ENCODE results near the gene TRIOBP.
A peak's percentile ranks its signal among the peaks of the same experiment; 100 is the strongest.

Gene TRIOBP

DNA sequence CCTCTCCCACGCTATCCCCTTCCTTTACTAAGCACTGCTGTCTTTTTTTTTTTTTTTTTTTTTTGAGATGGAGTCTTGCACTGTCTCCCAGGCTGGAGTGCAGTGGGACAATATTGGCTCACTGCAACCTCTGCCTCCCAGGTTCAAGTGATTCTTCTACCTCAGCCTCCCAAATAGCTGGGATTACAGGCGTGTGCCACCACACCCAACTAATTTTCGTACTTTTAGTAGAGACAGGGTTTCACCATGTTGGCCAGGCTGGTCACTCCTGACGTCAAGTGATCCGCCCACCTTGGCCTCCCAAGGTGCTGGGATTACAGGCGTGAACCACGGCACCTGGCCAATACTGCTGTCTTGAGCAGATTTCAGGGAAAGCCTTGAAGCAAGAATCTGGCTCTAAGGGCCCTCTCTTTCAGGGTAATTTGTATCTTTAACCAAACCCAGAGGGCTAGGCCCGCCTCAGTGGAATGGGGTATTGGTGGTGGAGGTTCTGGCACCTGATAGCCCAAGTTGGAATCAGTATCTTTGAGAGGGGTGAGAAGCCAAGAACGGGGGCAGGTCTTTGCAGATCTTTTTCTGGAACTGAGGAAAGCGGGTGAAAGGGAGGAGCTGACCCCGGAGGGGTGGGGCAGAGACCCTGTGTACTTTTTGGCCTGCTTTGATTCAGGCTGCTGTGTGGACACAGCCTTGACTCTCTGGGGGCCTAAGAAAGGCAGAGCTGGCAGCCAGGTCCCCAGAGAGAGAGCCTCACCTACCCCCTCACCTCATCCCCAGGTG lies 37.0 kb downstream of the TRIOBP start:
- DNase-seq: no peak

DNA sequence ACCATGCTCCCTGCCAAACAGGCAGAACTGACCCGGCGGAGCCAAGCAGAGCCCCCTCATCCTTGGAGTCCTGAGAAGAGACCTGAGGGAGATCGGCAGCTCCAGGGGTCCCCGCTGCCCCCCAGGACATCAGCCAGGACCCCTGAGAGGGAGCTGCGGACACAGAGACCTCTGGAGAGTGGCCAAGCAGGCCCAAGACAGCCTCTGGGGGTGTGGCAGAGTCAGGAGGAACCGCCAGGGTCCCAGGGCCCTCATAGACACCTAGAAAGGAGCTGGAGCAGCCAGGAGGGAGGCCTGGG lies 37.5 kb downstream of the TRIOBP start:
- DNase-seq: no peak

DNA sequence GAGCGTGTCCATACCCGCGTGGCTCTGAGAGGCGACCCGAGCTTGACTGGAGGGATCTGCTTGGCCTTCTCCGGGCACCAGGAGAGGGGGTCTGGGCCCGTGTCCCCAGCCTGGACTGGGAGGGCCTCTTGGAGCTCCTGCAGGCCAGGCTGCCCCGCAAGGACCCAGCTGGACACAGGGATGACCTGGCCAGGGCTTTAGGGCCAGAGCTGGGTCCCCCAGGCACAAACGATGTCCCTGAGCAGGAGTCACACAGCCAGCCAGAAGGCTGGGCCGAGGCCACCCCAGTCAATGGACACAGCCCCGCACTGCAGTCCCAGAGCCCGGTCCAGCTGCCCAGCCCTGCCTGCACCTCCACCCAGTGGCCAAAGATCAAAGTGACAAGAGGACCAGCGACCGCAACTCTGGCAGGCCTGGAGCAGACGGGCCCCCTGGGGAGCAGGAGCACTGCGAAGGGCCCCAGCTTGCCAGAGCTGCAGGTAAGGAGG lies 38.2 kb downstream of the TRIOBP start:
- DNase-seq: no peak

DNA sequence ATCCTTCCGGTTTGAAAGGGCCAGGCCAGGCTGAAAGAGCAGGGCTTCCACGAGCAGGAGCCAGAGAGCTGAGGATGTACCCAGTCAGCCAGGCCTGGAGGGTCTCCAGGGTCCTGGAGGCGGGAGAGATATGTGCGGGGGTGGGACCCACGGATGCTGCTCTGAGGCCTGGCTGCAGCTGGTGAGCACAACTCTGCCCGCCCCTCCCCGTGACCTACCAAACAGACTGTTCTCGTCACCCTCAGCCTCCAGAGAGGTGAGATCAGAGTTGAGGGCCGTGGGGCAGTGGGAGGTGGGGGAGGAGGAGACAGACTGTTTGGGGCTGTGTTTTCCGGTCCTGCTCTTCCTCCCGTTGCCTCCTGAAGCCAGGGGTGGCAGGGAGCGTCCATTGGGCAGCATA lies 42.2 kb downstream of the TRIOBP start:
- DNase-seq: no peak

DNA sequence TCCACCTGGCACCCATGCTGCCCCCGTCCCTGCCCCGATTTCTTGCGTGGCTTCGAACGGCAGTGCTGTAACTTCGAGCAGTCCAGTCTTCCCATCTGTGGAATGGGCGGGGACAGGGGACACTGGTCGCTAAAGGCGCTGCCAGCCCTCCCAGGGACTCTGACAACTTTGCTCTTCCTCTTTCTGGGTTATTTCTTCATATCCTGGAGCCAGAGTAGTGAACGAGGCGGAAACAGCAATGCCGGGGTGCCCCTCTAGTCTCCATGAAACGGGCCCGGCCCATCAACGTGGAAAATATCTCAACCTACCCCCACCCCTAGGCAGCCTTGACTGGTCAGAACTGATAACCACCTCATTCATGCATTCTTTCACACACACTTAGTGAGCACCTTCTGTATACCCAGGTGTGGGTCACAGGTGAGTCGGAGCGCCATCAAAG lies 42.8 kb downstream of the TRIOBP start:
- no peak for DNase-seq

DNA sequence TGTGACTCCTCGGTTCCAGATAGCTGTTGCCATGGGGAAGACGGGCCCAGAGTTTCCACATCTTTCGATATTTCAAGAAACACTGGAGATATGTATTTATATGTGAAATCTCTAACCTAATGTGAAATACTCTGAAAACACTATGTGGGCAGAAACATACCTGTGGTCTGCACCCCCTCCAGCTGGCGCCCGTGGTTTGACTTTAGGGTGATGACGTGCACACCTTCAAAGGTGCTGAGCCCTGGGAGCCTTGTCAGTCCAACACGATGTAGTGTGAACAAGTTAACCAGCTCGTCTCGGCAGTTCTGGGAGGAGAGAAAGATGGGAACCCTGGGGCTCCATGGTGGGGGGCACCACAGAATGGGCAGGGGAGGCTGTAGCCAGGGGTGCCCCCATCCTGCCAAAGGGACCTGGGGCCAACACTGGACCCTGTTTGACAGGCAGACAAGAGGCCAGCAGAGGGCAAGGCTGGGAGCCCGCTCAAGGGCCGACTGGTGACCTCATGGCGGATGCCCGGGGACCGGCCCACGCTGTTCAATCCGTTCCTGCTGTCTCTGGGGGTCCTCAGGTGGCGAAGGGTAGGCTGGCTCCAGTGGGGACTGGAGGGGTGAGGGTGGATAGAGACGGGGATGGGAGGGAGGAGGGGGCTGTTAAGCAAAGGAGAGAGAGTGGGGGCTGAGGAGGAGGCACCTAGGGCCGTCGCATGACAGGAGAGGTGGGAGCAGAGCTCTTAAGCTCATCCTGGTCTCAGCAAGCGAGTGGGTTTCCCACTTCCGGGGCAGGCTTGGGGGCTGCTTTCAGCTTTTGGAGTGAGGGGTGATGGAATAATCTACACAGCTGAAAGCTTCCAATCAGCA lies 43.8 kb downstream of the TRIOBP start:
- DNase-seq: no peak

DNA sequence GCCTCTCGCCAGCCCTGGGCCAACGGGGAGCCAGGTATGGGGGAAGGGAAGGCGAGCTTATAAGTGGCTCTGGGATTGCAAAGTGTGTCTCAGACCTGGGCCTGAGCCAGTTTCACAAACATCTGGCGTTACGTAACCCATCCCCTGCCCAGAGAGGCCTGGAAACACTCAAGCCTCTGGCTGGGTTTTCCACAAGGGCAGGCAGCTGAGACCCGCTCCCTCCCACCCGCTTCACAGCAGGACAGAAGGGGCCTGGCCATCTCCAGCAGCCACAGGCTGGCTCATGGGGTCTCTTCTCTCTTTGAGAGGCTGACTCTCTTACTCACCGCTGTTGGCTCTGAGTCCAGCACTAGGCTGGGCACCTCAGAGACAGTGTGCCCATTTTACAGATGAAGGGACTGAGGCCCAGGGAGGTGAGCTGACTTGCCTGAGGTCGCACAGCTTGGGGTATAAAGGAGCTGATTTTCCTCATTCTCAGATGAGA lies 44.5 kb downstream of the TRIOBP start:
- DNase-seq: peak; percentile 67

DNA sequence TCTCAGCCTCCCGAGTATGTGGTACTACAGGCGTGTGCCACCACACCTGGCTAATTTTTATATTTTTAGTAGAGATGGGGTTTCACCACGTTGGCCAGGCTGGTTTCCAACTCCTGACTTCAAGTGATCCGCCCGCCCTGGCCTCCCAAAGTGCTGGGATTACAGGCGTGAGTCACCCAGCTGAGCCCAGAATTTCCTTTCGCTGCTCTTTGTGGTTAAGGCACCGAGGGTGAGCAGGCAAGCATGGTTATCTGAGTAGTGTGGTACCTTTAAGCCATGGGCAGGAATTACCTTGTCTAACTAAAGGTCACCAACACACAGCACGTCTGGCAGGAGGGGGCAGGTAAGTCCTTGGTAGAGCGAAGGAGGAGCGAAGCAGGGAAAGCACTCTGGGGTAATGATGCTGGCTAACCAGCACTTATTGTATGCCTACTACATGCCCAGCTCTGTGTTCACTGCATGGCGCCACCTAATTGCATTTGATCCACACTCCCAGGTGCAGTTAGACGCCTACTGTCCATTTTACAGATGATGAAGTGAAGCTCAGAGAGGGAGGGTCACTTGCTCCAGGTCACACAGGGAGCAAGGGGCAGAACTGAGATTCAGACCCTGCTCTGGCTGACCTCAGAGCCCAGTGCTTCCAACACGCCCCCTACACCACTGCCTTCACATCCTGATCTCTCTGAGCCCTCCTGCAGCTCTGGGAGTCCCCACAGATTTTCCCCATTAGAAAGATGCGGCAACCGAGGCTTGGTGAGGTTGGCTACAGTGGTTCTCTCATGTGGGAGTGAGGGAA lies 45.7 kb downstream of the TRIOBP start:
- DNase-seq: no peak

DNA sequence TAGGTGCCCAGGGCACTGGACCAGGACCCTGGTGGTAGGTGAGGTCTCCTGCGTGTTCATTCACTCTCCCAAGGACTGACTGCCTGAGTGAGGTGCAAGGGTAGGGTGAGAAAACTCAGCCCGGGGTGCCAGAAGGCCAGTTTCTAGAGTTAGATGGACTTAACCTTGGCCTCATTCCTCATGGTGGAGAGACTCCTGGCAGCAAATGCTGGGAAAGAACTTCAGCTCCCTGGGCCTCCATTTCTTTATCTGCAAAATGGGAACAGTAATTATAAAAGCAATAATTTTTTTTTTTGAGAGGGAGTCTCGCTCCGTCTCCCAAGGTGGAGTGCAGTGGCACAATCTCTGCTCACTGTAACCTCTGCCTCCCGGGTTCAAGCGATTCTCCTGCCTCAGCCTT lies 47.7 kb downstream of the TRIOBP start:
- DNase-seq: no peak

DNA sequence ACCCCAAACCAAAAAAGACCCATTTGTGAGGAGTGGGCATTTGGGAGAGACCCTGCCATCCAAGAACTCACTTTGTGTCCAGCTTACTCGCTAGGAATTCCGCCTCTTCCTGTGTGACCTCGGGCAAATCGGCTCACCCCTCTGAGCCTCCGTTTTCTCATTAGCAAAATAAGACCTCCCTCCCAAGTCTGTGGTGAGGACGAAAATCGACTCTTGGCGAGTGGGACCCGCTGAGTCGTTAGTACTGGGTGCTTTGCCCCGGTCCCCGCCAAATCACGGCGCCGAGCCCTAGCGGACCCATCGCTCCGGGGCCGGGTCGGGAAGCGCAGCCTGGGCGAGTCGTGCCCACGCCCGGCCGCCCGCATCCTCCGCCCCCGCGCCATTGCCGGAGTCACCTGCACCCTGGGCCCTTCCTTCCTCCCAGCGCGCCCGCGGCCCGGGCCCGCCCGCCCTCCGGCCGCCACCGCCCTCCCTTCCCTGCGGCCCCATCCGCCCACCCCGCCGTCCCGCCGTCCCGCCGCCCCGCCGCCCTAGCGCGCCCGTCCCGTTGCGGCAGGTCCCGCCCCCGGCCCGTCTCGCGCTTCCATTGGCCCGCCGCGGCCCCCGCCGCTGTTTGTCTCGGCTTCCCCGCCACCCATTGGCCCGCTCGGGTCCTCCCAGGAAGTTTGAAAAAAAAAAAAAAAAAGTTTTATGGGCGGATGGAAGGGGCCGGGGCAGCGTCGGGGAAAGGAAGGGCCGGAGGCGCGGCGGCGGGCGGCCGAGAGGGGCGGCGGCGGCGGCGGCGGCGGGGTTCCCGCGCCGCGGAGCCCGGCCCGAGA lies 48.9 kb downstream of the TRIOBP start:
- DNase-seq: peak; percentile 77

DNA sequence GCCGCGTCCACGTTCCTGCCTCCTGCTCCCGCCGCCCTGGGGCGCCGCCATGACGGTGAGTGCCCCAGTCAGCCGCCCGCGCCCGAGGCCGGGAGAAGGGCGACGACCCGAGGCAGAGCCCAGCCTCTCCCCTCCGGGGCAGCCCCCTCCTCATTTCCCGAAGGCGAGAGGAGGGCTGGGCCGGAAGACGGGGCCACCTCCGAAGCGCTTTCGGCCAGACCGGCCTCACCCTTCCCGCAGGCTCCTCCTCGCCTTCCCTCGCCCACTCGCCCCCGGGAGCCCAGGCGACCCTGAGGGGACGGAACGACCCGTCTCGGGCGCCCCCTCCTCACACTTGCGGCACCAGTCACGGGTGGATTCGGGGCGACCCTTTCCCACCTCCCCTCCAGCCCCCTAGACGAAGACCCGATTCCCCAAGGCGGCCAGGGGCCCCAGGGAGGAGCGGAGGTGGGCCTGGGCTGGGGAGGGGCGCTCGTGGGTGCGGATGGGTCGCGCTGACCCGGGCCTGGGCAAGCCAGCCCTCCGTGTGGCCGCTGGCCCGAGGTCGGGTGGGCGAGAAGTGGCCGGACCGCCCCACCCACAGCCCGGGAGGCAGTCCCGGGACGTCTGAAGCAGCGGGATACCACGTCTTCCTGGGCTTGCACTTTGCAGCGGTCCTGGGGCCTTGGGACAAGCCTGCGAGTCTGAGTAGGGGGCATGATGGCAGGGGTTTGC lies 49.7 kb downstream of the TRIOBP start:
- DNase-seq: no peak

DNA sequence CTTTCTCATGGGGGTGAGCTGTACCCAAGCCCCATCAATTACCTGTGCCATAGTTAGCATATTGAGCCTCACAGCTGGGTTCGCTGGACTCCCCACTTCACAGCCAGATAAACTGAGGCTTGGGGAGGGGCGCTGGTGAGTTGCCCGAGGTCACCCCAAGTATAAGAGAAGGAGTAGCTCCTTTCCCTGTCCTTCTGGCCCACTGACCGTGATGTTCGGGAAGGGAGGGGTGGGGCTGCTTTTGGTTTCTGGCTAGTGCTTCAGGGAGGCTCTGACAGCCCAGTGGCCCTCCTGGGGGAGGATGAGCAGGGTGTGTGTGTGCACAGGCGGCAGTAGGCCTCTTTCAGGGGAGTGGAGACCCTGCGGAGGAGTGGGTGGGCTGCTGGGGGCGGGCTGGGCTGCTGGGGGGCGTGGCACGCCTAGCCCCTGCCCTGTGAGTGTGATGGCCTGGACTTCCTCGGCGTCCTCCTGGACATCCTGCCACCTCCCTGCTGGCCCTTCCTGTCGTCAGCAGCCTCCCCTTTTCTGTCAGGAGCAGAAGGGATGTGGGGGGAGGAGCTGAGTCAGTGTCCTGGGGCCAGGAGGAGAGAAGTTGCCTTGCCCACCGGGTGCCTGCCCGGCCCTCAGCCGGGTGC lies 50.3 kb downstream of the TRIOBP start:
- DNase-seq: no peak

DNA sequence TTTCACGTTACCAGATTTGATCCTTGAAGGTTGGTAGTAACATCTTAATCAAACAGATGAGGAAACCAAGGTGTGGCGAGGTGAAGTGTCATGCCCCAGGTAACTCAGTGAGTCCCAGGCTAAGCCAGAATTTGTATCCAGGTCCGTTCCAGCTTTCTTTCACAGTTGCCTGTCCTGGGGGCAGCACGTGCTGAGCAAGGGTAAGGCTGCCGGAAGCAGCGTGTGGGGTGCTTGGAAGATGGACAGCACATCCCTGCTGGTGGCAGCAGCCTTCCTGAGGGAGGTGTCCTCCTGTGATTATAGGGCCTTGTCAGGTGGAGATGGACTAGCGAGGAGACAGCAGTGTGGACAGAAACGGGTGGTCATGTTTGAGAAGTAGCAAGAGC lies 50.9 kb downstream of the TRIOBP start:
- DNase-seq: no peak

DNA sequence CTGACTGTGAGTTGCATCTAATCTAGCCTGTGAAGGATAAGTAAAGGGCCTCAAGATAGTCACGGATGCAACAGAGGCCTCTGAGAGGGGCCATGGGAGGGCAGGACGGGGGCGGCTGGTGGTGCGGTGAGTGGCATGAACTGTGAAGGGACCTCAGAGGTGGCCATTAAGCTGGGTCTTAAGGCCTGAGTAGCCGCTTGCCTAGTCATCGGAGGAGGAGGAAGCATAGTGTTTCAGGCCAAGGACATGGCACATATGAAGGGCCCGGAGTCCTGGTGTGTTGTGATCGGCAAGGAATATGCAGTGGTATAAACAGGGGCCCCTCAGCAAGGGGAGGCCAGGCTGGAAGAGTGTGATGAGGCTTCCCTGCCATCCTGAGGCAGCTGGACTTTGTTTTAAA lies 51.8 kb downstream of the TRIOBP start:
- DNase-seq: no peak

DNA sequence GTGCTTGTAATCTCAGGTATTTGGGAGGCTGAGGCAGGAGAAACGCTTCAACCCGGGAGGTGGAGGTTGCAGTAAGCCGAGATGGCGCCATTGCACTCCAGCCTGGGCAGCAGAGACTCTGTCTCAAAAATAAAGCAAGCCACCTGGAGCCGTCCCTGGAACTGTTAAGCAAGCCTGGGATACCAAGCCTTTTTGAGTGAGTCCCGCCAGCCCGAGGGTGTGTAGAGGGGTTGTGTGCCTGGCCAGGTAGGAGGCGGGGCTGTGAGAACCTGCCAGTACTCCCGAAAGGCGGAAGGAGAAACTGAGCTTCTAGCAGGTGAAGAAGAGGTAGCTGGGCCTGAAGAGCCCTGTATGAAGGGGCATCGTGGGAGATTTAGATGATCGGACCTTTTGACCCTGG lies 52.4 kb downstream of the TRIOBP start:
- DNase-seq: no peak

DNA sequence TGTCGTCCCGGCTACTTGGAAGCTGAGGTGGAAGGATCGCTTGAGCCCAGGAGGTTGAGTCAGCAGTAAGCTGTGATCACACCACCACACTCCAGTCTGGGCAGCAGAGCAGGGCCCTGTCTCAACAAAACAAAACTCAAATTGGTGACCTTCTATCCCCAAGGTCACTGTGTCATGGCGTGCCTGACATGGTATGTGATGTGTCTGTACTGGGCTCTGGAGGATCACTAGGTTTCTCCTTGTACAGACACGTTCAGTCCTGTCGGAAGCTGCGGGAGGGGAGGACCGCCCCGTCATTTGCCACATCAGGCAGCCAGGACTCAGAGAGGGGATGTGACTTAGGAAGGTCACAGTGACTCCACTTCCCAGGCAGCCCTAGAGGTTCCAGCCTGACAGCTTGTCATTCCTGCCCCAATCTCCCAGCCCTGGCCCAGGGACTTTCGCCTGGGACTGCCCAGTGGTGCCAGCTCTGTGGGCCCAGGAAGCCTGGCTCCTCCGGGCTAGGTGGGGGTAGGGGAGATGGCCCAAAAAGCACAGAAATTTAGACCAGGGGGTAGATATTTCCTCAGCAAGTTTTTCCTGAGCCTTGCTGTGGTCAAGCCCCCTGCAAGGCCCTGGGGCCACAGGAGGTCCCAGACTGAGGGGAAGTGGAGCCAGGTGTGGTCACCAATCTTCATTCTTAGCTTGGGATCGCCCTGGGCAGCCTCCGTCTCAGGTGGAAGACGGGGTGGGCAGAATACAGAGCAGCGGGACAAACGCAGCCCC lies 53.2 kb downstream of the TRIOBP start:
- DNase-seq: no peak

DNA sequence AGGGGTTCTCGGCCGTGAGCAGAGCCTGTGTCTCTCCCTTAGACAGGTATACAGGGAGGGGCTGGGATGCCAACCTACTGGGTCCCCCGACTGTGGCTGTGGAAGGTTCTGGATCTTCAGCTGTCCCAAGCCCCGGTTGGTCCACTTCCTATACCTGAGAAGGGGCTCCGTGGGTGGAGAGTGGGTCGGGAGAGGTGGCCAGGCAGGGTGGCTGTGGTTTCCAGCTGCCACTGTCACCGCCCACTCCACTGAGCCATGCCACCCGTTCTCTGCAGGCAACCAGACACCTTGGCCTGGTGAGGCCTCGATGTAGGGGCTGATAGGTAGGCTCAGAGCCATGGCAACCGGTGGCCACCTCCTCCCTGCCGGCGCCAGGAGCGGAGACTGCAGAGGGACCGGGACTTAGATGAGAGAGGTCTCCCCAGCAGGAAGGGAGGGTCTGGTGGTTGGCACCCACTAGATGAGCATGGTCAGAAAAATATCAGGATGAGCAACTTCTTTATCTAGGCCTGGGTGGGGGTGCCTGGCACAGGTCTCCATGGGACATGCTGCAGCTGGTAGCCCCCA lies 53.8 kb downstream of the TRIOBP start:
- no peak for DNase-seq

DNA sequence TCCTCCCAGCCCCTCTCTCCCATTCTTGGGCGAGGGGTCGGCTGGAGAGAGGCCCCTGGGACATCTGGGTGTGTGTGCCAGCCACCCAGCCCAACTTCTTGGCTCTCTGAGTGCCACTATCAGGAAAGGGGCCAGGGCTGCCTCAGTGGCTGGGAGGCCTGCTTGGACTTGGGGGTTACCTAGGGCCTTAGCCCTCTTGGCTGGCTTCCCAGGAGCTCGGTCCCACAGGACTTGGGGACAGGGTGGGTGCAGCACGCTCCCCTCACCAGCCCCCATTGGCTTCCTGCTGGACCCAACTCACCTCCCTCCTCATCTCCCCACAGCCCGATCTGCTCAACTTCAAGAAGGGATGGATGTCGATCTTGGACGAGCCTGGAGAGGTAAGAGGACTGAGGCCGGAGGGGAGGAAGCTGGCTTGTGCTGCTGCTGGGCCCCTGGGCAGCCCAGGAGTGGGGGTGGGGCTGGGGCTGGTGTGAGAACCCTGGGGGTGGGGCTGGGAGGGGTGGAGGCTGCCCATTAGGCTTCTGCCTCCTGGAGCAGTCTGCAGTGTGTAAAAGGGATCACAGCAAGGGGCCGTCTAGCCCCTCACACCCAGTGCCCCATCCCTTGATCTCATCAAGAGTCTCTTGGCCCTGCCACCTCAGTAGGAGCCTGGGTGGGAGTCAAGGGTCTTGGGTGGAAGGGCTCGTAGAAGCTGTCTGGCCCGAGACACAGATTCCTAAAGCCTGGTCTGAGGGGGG lies 54.8 kb downstream of the TRIOBP start:
- DNase-seq: no peak

Data from DMS153 (cell line).